Testis (tissue), 3 donors: Measurements from ENCODE around the gene RNF212. TPM values are rescaled to one million over a fixed set of nuclear protein-coding genes. Genes with fewer than 3 reads are reported as not detected.

ENCODE experiments used
- DNase-seq: peaks from one replicate; pipeline ENCODE4 v3.0.0-alpha.2; 2019
- H3K27ac ChIP-seq, 2 donors: fragments of 200-600 bp; sonication (generic); one replicate each; pipeline ENCODE4 v1.5.1; 2019
- H3K27me3 ChIP-seq: fragments of 200-600 bp; sonication (generic); one replicate; pipeline ENCODE4 v1.5.1; 2019
- H3K36me3 ChIP-seq: fragments of 200-600 bp; sonication (generic); one replicate; pipeline ENCODE4 v1.5.1; 2017; ENCODE audit warnings: low read depth; ENCODE audit errors: missing control alignments
- H3K4me1 ChIP-seq: fragments of 200-600 bp; sonication (generic); one replicate; pipeline ENCODE4 v1.5.1; 2019
- H3K4me3 ChIP-seq, 2 donors: fragments of 200-600 bp; sonication (generic); one replicate each; pipeline ENCODE4 v1.5.1; 2017 to 2019
- H3K9me3 ChIP-seq: fragments of 200-600 bp; sonication (generic); one replicate; pipeline ENCODE4 v1.5.1; 2017
- CTCF ChIP-seq, 3 experiments: fragments of 450-650 bp in 2 of 3; fragments of 200-600 bp in 1 of 3; sonication (generic) in 1 of 3; IDR thresholded peaks; one replicate each; pipeline ENCODE4 v1.5.1; 2016 to 2019; ENCODE audit warnings: antibody characterized with exemption in 3 of 3, mild to moderate bottlenecking in 2 of 3, moderate library complexity in 1 of 3
- POLR2A ChIP-seq: fragments of 450-650 bp; IDR thresholded peaks from one replicate; pipeline ENCODE4 v1.6.1; 2017; ENCODE audit warnings: antibody characterized with exemption, mild to moderate bottlenecking, moderate library complexity
- WGBS, 2 donors: methylation state at CpG; one replicate each; pipeline ENCODE4 v1.1.5; 2018; 5-methylcytosine and 5-hydroxymethylcytosine counted together
- intact Hi-C: fragments of 100-400 bp; cut with DNase I; formaldehyde crosslinking; loops from one replicate; pipeline ENCODE4 v1.15.1; 2023; ENCODE audit warnings: low total_unique reads
- polyA plus RNA-seq: library from polyadenylated mRNA; stranded (reverse); fragments of 350-450 nt; fragmentation: Illumina TruSeq; extraction: RNeasy Lipid Tissue Mini Kit (QIAGEN cat#74804); gene quantifications from one replicate; pipeline ENCODE4 v1.2.3, GENCODE V29; 2014; ENCODE audit warnings: low read depth, low replicate concordance; ENCODE audit not compliant: insufficient read depth
- total RNA-seq, 2 donors: library from RNA; depleted of rRNA; stranded (reverse); fragments of >200 nt; gene quantifications; one replicate each; pipeline ENCODE4 v1.2.3, GENCODE V29; 2016

RNF212 gene
- total and polyA plus RNA-seq, 3 donors from 2014 or later = 21.0 to 40.3 (median 33.6) TPM

GRCh38 chr4:1045595-1046201 lies 67.7 kb downstream of the RNF212 start:
- Histone ChIP-seq H3K27me3 (no peaks in the 10 kb centered on the region), H3K4me1 (peaks cover 10% of the 10 kb centered on the region), H3K36me3 (no peaks in the 10 kb centered on the region), H3K27ac (no peak overlapping the region), H3K9me3 (no peaks in the 10 kb centered on the region), H3K4me3 (no peak overlapping the region)
- 52 to 58% methylated on average over 15 to 33 of the region's 36 CpGs for WGBS, 2 donors
- no peak for DNase-seq
- intact Hi-C loops = no loop called here
- TF ChIP-seq CTCF (IDR thresholded peaks at IDR 0.05) (no peak), POLR2A (no peak)

GRCh38 chr4:1045193-1045594 lies 68.2 kb downstream of the RNF212 start:
- H3K4me3 ChIP-seq = no peak overlapping the region
- no peak overlapping the region for H3K27ac ChIP-seq
- TF ChIP-seq CTCF (IDR thresholded peaks at IDR 0.05) = no peak
- no peak for TF ChIP-seq POLR2A
- H3K36me3 ChIP-seq = no peaks in the 10 kb centered on the region
- no peak for DNase-seq
- H3K4me1 ChIP-seq = peaks cover 10% of the 10 kb centered on the region
- no peaks in the 10 kb centered on the region for H3K9me3 ChIP-seq
- intact Hi-C loops = no loop called here
- WGBS, 2 donors = 72 to 86% methylated on average over 12 to 14 of the region's 14 CpGs
- H3K27me3 ChIP-seq = no peaks in the 10 kb centered on the region

GRCh38 chr4:1044469-1045192 lies 68.7 kb downstream of the RNF212 start:
- Histone ChIP-seq H3K9me3 (no peaks in the 10 kb centered on the region), H3K27ac (no peak overlapping the region), H3K27me3 (no peaks in the 10 kb centered on the region), H3K36me3 (no peaks in the 10 kb centered on the region), H3K4me3 (no peak overlapping the region), H3K4me1 (peaks cover 12% of the 10 kb centered on the region)
- WGBS, 2 donors = 82 to 83% methylated on average over 9 to 12 of the region's 12 CpGs
- intact Hi-C loops = no loop called here
- TF ChIP-seq CTCF (IDR thresholded peaks at IDR 0.05) (no peak), POLR2A (no peak)
- DNase-seq = no peak

DNA sequence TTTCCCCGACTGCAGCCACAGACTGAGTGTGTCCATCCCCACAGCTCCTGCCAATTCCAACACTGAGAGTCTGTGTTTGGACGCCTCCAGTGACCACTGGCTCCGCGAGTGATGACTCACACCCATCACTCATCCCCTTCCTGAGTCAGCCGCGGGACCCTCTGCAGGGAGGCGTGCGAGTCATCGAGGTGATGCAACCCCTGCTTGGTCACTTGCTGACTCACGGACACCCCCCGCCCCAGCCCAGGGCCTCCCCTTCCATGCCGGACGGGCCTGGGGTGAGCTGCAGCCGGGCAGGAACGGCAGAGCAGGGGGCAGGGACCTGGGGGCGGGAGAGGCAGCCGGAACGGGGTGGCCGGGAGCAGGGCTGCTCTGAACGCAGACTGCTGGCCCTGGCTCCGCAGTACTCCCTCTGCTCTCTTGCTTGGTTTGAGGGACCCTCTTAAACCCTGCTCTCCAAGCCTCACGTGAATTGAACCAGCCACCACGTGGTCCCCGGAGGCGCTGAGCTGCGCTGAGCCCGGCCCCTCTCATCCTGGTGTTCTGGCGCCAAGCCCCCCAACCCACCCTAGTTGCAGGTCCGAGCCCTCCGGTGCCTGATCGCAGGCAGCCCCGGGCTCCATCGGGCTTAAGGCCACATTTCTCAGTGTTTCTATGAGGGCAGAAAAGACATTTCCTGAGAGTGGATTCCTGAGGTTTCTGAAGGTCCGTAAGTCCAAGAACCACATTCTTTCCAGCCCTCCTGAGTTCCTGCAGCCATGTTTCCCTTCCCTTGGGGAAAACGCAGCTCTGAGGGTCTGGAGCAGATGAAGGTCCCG lies 69.5 kb downstream of the RNF212 start:
- WGBS, 2 donors = 29 to 50% methylated on average over 18 to 35 of the region's 36 CpGs
- H3K27me3 ChIP-seq = no peaks in the 10 kb centered on the region
- H3K4me1 ChIP-seq = peaks cover 18% of the 10 kb centered on the region
- no peaks in the 10 kb centered on the region for H3K36me3 ChIP-seq
- no peak overlapping the region for H3K27ac ChIP-seq
- H3K9me3 ChIP-seq = no peaks in the 10 kb centered on the region
- H3K4me3 ChIP-seq = no peak overlapping the region
- intact Hi-C loops = no loop called here
- peak; percentile 58 for DNase-seq
- TF ChIP-seq CTCF (IDR thresholded peaks at IDR 0.05) = no peak
- TF ChIP-seq POLR2A = no peak
